Measurements from ENCODE around the gene WDR76. TPM values are rescaled to one million over a fixed set of nuclear protein-coding genes. Genes with fewer than 3 reads are reported as not detected.
"Not testable (repeated sequence)": the region's sequence is repeated elsewhere in the genome, so short reads cannot be mapped to it uniquely, and the experiment has no call there.

WDR76 gene
- polyA plus RNA-seq, 1 donor = 4.9 TPM

DNA sequence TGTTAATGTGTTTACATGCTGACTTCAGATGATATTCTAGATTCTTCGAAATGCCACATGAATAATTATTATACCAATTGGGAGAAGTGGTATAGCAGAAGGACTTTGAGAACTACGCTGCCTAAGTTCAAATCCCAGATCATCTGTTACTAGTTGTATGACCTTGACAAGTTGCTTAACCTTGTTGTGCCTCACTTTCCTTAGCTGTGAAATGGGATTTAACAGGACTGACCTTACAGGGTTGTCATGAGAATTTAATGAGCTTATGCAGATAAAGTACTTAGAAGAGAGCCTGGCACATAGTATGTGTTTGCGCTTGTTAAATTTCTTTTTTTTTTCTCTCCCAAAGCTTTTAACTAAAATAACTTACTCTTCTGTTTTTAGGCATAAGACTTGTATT, 24.4 kb downstream of the WDR76 start:
- Histone ChIP-seq H3K4me1 (ENCODE audit: control insufficient read depth, insufficient read depth, low read length) (no peaks in the 10 kb centered on the region), H3K9me3 (ENCODE audit: control insufficient read depth, low read depth, low read length) (no peaks in the 10 kb centered on the region), H3K27ac (ENCODE audit: low read length) (no peak overlapping the region), H3K27me3 (ENCODE audit: control insufficient read depth, insufficient read depth, low read length) (no peaks in the 10 kb centered on the region), H3K4me3 (ENCODE audit: low read length) (no peak overlapping the region), H3K36me3 (ENCODE audit: control insufficient read depth, insufficient read depth, low read length) (no peaks in the 10 kb centered on the region)
- DNase-seq = no peak
- WGBS (ENCODE audit: insufficient coverage, low lambda C conversion rate) = 100% methylated on average over 1 of the region's 3 CpGs

DNA sequence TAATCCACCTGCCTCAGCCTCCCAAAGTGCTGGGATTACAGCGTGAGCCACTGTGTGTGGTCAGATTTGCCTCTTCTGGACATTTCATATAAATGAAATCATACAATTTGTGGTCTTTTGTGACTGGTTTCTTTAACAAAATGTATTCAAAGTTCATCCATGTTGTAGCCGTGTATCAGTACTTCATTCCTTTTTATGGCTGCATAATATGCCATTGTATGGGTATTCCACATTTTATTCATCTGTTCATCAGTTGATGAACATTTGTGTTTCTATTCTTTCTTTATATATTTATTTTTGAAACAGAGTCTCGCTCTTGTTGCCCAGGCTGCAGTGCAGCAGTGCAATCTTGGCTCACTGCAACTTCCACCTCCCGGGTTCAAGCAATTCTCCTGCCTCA, 25.8 kb downstream of the WDR76 start:
- no peaks in the 10 kb centered on the region for H3K4me1 ChIP-seq (ENCODE audit: control insufficient read depth, insufficient read depth, low read length)
- no peak overlapping the region for H3K27ac ChIP-seq (ENCODE audit: low read length)
- no peak overlapping the region for H3K4me3 ChIP-seq (ENCODE audit: low read length)
- DNase-seq = no peak
- no peaks in the 10 kb centered on the region for H3K9me3 ChIP-seq (ENCODE audit: control insufficient read depth, low read depth, low read length)
- H3K36me3 ChIP-seq (ENCODE audit: control insufficient read depth, insufficient read depth, low read length) = no peaks in the 10 kb centered on the region
- 83% methylated on average over 1 of the region's 4 CpGs for WGBS (ENCODE audit: insufficient coverage, low lambda C conversion rate)
- H3K27me3 ChIP-seq (ENCODE audit: control insufficient read depth, insufficient read depth, low read length) = no peaks in the 10 kb centered on the region

DNA sequence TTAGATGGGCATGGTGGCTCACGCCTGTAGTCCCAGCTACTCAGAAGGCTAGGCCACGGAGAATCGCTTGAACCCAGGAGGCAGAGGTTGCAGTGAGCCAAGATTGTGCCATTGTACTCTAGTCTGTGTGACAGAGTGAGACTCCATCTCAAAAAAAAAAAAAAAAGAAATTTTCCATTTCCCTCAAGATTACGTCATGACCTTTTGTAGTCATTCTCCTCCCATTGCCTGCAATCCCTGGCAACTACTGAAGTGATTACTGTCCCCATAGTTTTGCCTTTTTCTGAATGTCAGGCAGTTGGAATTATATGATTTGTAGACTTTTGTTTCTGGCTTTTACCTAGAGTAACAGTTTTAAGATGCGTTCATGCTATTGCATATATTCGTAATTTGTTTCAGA, 28.0 kb downstream of the WDR76 start:
- Histone ChIP-seq H3K4me1 (ENCODE audit: control insufficient read depth, insufficient read depth, low read length) (no peaks in the 10 kb centered on the region), H3K27ac (ENCODE audit: low read length) (no peak overlapping the region), H3K4me3 (ENCODE audit: low read length) (no peak overlapping the region), H3K27me3 (ENCODE audit: control insufficient read depth, insufficient read depth, low read length) (no peaks in the 10 kb centered on the region), H3K9me3 (ENCODE audit: control insufficient read depth, low read depth, low read length) (no peaks in the 10 kb centered on the region), H3K36me3 (ENCODE audit: control insufficient read depth, insufficient read depth, low read length) (no peaks in the 10 kb centered on the region)
- WGBS (ENCODE audit: insufficient coverage, low lambda C conversion rate) = 80% methylated on average over 1 of the region's 6 CpGs
- no peak for DNase-seq

GRCh38 chr15:43859546-43859945, 32.7 kb downstream of the WDR76 start:
- WGBS (ENCODE audit: insufficient coverage, low lambda C conversion rate) = no CpG with 5 or more reads among the region's 4 CpGs
- no peak overlapping the region for H3K4me3 ChIP-seq (ENCODE audit: low read length)
- DNase-seq = no peak
- no peak overlapping the region for H3K27ac ChIP-seq (ENCODE audit: low read length)
- H3K36me3 ChIP-seq (ENCODE audit: control insufficient read depth, insufficient read depth, low read length) = no peaks in the 10 kb centered on the region
- H3K4me1 ChIP-seq (ENCODE audit: control insufficient read depth, insufficient read depth, low read length) = no peaks in the 10 kb centered on the region
- no peaks in the 10 kb centered on the region for H3K9me3 ChIP-seq (ENCODE audit: control insufficient read depth, low read depth, low read length)
- H3K27me3 ChIP-seq (ENCODE audit: control insufficient read depth, insufficient read depth, low read length) = no peaks in the 10 kb centered on the region

DNA sequence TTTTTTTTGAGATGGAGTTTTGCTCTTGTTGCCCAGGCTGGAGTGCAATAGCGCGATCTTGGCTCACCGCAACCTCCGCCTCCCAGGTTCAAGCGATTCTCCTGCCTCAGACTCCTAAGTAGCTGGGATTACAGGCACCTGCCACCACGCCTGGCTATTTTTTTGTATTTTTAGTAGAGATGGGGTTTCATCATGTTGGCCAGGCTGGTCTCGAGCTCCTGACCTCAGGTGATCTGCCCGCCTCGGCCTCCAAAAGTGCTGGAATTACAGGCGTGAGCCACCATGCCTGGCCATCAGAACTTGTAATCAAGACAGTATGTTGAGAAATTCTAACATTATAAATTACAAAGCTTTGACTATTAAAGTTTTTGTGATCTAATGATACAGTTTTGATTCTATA, 39.8 kb downstream of the WDR76 start:
- H3K4me3 ChIP-seq (ENCODE audit: low read length); H3K27ac ChIP-seq (ENCODE audit: low read length); H3K36me3 ChIP-seq (ENCODE audit: control insufficient read depth, insufficient read depth, low read length); H3K4me1 ChIP-seq (ENCODE audit: control insufficient read depth, insufficient read depth, low read length); H3K9me3 ChIP-seq (ENCODE audit: control insufficient read depth, low read depth, low read length); DNase-seq; H3K27me3 ChIP-seq (ENCODE audit: control insufficient read depth, insufficient read depth, low read length): not testable (repeated sequence)
- no CpG with 5 or more reads among the region's 10 CpGs for WGBS (ENCODE audit: insufficient coverage, low lambda C conversion rate)

DNA sequence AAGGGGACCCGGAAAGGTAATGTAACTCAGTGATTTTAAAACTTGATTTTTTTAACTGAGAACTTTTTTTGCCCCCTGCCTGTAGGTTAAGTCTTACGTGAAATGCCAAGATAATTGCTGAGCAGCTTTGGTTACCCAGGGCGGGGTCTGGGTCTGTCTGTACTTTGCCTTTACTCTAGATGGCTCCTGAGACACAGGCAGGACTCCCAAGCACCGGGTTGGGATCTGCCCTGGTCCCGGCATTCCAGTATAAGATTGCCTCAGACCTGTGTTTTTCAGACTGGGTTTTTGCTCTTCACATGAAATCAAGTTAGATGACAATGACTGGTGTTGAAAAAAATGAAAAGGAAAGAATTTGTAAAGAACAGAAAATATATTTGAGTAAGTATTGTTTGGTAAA, 40.3 kb downstream of the WDR76 start:
- Histone ChIP-seq H3K4me3 (ENCODE audit: low read length) (no peak overlapping the region), H3K27me3 (ENCODE audit: control insufficient read depth, insufficient read depth, low read length) (no peaks in the 10 kb centered on the region), H3K27ac (ENCODE audit: low read length) (no peak overlapping the region), H3K36me3 (ENCODE audit: control insufficient read depth, insufficient read depth, low read length) (peaks cover 6% of the 10 kb centered on the region), H3K9me3 (ENCODE audit: control insufficient read depth, low read depth, low read length) (no peaks in the 10 kb centered on the region), H3K4me1 (ENCODE audit: control insufficient read depth, insufficient read depth, low read length) (peaks cover 3% of the 10 kb centered on the region)
- DNase-seq = peak in 1 of 2 donors; percentile 56
- WGBS (ENCODE audit: insufficient coverage, low lambda C conversion rate) = 80% methylated on average over 1 of the region's 5 CpGs

DNA sequence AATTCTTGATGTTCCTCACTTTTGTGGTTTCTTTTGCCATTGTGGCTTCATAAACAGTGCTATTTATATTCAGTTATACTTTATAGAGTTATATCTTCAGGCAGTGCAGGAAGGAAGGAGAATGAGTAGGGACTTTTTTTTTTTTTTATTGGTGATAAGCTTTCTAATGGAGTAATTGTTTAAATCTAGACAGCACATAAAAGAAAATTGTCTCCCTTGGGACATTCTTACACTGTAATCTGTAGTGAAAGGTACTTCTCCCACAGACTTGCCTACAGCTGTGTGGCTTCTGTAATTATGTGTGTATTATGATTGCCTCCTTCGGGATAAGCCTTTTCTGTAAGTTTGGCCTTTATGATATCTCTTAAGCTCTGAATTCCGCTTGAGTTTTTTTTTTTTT, 41.6 kb downstream of the WDR76 start:
- DNase-seq = no peak
- Histone ChIP-seq H3K9me3 (ENCODE audit: control insufficient read depth, low read depth, low read length) (no peaks in the 10 kb centered on the region), H3K4me1 (ENCODE audit: control insufficient read depth, insufficient read depth, low read length) (peaks cover 3% of the 10 kb centered on the region), H3K27ac (ENCODE audit: low read length) (no peak overlapping the region), H3K27me3 (ENCODE audit: control insufficient read depth, insufficient read depth, low read length) (no peaks in the 10 kb centered on the region), H3K36me3 (ENCODE audit: control insufficient read depth, insufficient read depth, low read length) (peaks cover 6% of the 10 kb centered on the region), H3K4me3 (ENCODE audit: low read length) (no peak overlapping the region)
- WGBS (ENCODE audit: insufficient coverage, low lambda C conversion rate) = 100% methylated on average over 1 of the region's 2 CpGs

DNA sequence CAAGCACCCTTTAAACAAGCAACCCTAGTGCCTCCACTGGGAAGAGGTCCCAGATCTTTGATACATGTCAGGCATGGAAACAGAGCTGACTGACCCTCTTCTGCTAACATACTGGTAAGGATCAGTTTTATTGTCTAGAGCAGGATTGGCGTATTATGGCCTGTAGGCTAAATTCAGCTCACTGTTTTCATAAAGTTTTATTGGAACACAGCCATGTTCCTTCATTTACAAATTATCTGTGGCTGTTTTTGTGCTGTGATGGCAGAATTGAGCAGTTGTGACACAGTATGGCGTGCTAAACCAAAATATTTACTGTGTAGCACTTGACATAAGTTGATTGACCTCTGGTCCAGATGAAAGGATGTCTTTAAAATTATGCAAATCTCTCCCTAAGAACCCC, 45.0 kb downstream of the WDR76 start:
- Histone ChIP-seq H3K27me3 (ENCODE audit: control insufficient read depth, insufficient read depth, low read length) (no peaks in the 10 kb centered on the region), H3K4me1 (ENCODE audit: control insufficient read depth, insufficient read depth, low read length) (peaks cover 3% of the 10 kb centered on the region), H3K36me3 (ENCODE audit: control insufficient read depth, insufficient read depth, low read length) (peaks cover 2% of the 10 kb centered on the region), H3K4me3 (ENCODE audit: low read length) (no peak overlapping the region), H3K9me3 (ENCODE audit: control insufficient read depth, low read depth, low read length) (no peaks in the 10 kb centered on the region), H3K27ac (ENCODE audit: low read length) (no peak overlapping the region)
- WGBS (ENCODE audit: insufficient coverage, low lambda C conversion rate) = 80% methylated on average over 1 of the region's 2 CpGs
- no peak for DNase-seq

GRCh38 chr15:43872416-43873020, 45.7 kb downstream of the WDR76 start:
- Histone ChIP-seq H3K4me3 (ENCODE audit: low read length) (no peak overlapping the region), H3K4me1 (ENCODE audit: control insufficient read depth, insufficient read depth, low read length) (peaks cover 6% of the 10 kb centered on the region), H3K27ac (ENCODE audit: low read length) (no peak overlapping the region), H3K9me3 (ENCODE audit: control insufficient read depth, low read depth, low read length) (no peaks in the 10 kb centered on the region), H3K27me3 (ENCODE audit: control insufficient read depth, insufficient read depth, low read length) (no peaks in the 10 kb centered on the region), H3K36me3 (ENCODE audit: control insufficient read depth, insufficient read depth, low read length) (no peaks in the 10 kb centered on the region)
- peak; percentile 57 for DNase-seq
- 50% methylated on average over 2 of the region's 6 CpGs for WGBS (ENCODE audit: insufficient coverage, low lambda C conversion rate)

GRCh38 chr15:43873651-43874050, 46.8 kb downstream of the WDR76 start:
- WGBS (ENCODE audit: insufficient coverage, low lambda C conversion rate) = 69% methylated on average over 4 of the region's 10 CpGs
- Histone ChIP-seq H3K4me1 (ENCODE audit: control insufficient read depth, insufficient read depth, low read length) (peaks cover 13% of the 10 kb centered on the region), H3K36me3 (ENCODE audit: control insufficient read depth, insufficient read depth, low read length) (no peaks in the 10 kb centered on the region), H3K27ac (ENCODE audit: low read length) (no peak overlapping the region), H3K27me3 (ENCODE audit: control insufficient read depth, insufficient read depth, low read length) (no peaks in the 10 kb centered on the region), H3K4me3 (ENCODE audit: low read length) (no peak overlapping the region), H3K9me3 (ENCODE audit: control insufficient read depth, low read depth, low read length) (no peaks in the 10 kb centered on the region)
- no peak for DNase-seq

- peaks cover 32% of the 10 kb centered on the region for H3K4me1 ChIP-seq (ENCODE audit: control insufficient read depth, insufficient read depth, low read length)
- no peaks in the 10 kb centered on the region for H3K27me3 ChIP-seq (ENCODE audit: control insufficient read depth, insufficient read depth, low read length)
- DNase-seq = no peak
- H3K27ac ChIP-seq (ENCODE audit: low read length) = no peak overlapping the region
- no CpG with 5 or more reads among the region's 3 CpGs for whole genome bisulfite sequencing (ENCODE audit: insufficient coverage, low lambda C conversion rate)
- H3K4me3 ChIP-seq (ENCODE audit: low read length) = no peak overlapping the region
- H3K36me3 ChIP-seq (ENCODE audit: control insufficient read depth, insufficient read depth, low read length) = no peaks in the 10 kb centered on the region
- H3K9me3 ChIP-seq (ENCODE audit: control insufficient read depth, low read depth, low read length) = no peaks in the 10 kb centered on the region
These were observed 50.1 kb downstream of the WDR76 start for GRCh38 chr15:43876872-43877271.
